ENCODE measurements around the gene NBAS. TPM values are rescaled to one million over a fixed set of nuclear protein-coding genes. Genes with fewer than 3 reads are reported as not detected.

NBAS gene
- polyA plus RNA-seq, 1 of the 3 experiments (the other 2 are of a cell fraction), result 12.0 TPM

DNA sequence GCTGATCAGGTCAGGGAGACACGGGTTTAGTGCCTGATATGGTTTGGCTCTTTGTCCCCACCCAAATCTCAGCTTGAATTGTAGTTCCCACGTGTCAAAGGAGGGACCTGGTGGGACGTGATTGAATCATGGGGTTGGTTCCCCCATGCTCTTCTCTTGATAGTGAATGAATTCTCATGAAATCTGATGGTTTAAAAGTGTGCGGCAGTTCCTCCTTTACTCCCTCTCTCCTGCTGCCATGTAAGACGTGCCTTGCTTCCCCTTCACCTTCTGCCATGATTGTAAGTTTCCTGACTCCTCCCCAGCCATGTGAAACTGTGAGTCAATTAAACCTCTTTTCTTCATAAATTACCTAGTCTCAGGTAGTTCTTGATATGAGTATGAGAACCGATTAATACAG, 424.5 kb downstream of the NBAS start:
- ChIA-PET POLR2A (no interaction called here), CTCF (interaction anchor here (1.0 to 1.1 kb wide), 2 partner anchors 13 to 16 kb away, joined by 3 to 4 read pairs; no protein-coding TSS in a partner anchor)
- Histone ChIP-seq H3F3A (replicated peaks; ENCODE audit: insufficient read depth) (no peaks in the 10 kb centered on the region), H2AFZ (ENCODE audit: low read depth) (no peak overlapping the region), H3K4me2 (no peak overlapping the region), H3K9me3 (no peaks in the 10 kb centered on the region), H3K79me2 (ENCODE audit: insufficient read depth) (no peaks in the 10 kb centered on the region), H3K9me2 (no peaks in the 10 kb centered on the region), H3K27ac (ENCODE audit: low read depth in 2 of 2, low read length in 1 of 2) (no peak overlapping the region), H3K4me3 (ENCODE audit: low read depth in 2 of 2, low read length in 1 of 2) (no peak overlapping the region), H4K20me1 (ENCODE audit: insufficient read depth) (no peaks in the 10 kb centered on the region), H3K9ac (no peak overlapping the region), H3K36me3 (replicated peaks in 1 of 2; ENCODE audit: control insufficient read depth in 1 of 2, insufficient read depth in 2 of 2, low read length in 1 of 2) (no peaks in the 10 kb centered on the region), H3K4me1 (ENCODE audit: control insufficient read depth in 1 of 2, insufficient read depth in 2 of 2, low read depth in 1 of 2, low read length in 1 of 2) (no peaks in the 10 kb centered on the region), H3K27me3 (ENCODE audit: insufficient read depth) (no peaks in the 10 kb centered on the region)
- TF ChIP-seq FOSL2 (IDR thresholded peaks at IDR 0.05; ENCODE audit: borderline replicate concordance, low read depth) (no peak), RXRA (IDR thresholded peaks at IDR 0.05; ENCODE audit: borderline replicate concordance, low read depth) (no peak), RFX5 (IDR thresholded peaks at IDR 0.05; ENCODE audit: low read length) (no peak), NRF1 (IDR thresholded peaks at IDR 0.05; ENCODE audit: low read depth, low read length) (no peak), FOXM1 (IDR thresholded peaks at IDR 0.05; ENCODE audit: low read depth) (no peak)
- TF ChIP-seq, protein P1, sequence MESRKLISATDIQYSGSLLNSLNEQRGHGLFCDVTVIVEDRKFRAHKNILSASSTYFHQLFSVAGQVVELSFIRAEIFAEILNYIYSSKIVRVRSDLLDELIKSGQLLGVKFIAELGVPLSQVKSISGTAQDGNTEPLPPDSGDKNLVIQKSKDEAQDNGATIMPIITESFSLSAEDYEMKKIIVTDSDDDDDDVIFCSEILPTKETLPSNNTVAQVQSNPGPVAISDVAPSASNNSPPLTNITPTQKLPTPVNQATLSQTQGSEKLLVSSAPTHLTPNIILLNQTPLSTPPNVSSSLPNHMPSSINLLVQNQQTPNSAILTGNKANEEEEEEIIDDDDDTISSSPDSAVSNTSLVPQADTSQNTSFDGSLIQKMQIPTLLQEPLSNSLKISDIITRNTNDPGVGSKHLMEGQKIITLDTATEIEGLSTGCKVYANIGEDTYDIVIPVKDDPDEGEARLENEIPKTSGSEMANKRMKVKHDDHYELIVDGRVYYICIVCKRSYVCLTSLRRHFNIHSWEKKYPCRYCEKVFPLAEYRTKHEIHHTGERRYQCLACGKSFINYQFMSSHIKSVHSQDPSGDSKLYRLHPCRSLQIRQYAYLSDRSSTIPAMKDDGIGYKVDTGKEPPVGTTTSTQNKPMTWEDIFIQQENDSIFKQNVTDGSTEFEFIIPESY (IDR thresholded peaks at IDR 0.05; ENCODE audit: borderline replicate concordance, low read depth), result no peak
- no peak for DNase-seq
- WGBS (ENCODE audit: low lambda C conversion rate), result 32% methylated on average over 6 of the region's 6 CpGs

DNA sequence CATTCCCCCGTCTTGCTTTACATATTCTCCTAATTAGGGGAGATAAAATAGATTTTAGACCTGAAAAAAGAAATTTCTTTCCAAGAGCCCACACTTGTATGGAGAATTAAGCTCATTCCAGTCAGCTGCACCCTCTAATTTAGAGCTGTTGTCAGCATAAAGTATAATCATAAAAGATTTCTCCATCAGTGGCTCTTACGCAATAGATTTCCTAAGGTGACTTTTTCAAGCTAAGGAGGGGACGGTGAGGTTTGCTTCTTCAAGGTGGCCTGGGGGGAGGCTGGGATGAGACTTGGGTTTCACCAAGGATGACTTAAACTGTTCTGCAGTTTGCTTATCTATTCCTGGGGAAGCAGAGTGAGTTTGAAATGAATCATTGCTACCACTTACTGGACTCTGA, 426.2 kb downstream of the NBAS start:
- no peaks in the 10 kb centered on the region for H3F3A ChIP-seq (replicated peaks; ENCODE audit: insufficient read depth)
- no peaks in the 10 kb centered on the region for H3K36me3 ChIP-seq (replicated peaks in 1 of 2; ENCODE audit: control insufficient read depth in 1 of 2, insufficient read depth in 2 of 2, low read length in 1 of 2)
- ChIA-PET POLR2A (no interaction called here), CTCF (interaction anchor here (0.8 kb wide), 1 partner anchor 17 kb away, joined by 4 read pairs; no protein-coding TSS in a partner anchor)
- no peak overlapping the region for H2AFZ ChIP-seq (ENCODE audit: low read depth)
- no peak for DNase-seq
- H3K4me3 ChIP-seq (ENCODE audit: low read depth in 2 of 2, low read length in 1 of 2), result no peak overlapping the region
- H3K4me1 ChIP-seq (ENCODE audit: control insufficient read depth in 1 of 2, insufficient read depth in 2 of 2, low read depth in 1 of 2, low read length in 1 of 2), result no peaks in the 10 kb centered on the region
- no peaks in the 10 kb centered on the region for H3K79me2 ChIP-seq (ENCODE audit: insufficient read depth)
- H4K20me1 ChIP-seq (ENCODE audit: insufficient read depth), result no peaks in the 10 kb centered on the region
- no peaks in the 10 kb centered on the region for H3K27me3 ChIP-seq (ENCODE audit: insufficient read depth)
- H3K9me2 ChIP-seq, result no peaks in the 10 kb centered on the region
- H3K4me2 ChIP-seq, result no peak overlapping the region
- H3K9me3 ChIP-seq, result no peaks in the 10 kb centered on the region
- 46% methylated on average over 3 of the region's 3 CpGs for WGBS (ENCODE audit: low lambda C conversion rate)
- H3K27ac ChIP-seq (ENCODE audit: low read depth in 2 of 2, low read length in 1 of 2), result no peak overlapping the region
- no peak overlapping the region for H3K9ac ChIP-seq
- TF ChIP-seq, protein P2, sequence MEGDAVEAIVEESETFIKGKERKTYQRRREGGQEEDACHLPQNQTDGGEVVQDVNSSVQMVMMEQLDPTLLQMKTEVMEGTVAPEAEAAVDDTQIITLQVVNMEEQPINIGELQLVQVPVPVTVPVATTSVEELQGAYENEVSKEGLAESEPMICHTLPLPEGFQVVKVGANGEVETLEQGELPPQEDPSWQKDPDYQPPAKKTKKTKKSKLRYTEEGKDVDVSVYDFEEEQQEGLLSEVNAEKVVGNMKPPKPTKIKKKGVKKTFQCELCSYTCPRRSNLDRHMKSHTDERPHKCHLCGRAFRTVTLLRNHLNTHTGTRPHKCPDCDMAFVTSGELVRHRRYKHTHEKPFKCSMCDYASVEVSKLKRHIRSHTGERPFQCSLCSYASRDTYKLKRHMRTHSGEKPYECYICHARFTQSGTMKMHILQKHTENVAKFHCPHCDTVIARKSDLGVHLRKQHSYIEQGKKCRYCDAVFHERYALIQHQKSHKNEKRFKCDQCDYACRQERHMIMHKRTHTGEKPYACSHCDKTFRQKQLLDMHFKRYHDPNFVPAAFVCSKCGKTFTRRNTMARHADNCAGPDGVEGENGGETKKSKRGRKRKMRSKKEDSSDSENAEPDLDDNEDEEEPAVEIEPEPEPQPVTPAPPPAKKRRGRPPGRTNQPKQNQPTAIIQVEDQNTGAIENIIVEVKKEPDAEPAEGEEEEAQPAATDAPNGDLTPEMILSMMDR (IDR thresholded peaks at IDR 0.05), result no peak
- TF ChIP-seq, protein P1 (IDR thresholded peaks at IDR 0.05; ENCODE audit: borderline replicate concordance, low read depth), result no peak
- TF ChIP-seq EP300 (IDR thresholded peaks at IDR 0.05; ENCODE audit: borderline replicate concordance in 1 of 2, low read depth in 1 of 2, low read length in 1 of 2), result no peak
- TF ChIP-seq FOSL2 (IDR thresholded peaks at IDR 0.05; ENCODE audit: borderline replicate concordance, low read depth), result no peak
- TF ChIP-seq NFIC (IDR thresholded peaks at IDR 0.05; ENCODE audit: borderline replicate concordance), result no peak
- no peak for TF ChIP-seq RCOR1 (IDR thresholded peaks at IDR 0.05; ENCODE audit: low read length)

Data from SK-N-SH (cell line).